SK-N-SH treated with all-trans-retinoic acid at 6 μM for 48 hours (cell line): Measurements from ENCODE around the gene DNLZ.

Experiments
- ATAC-seq: fragments of 200-7000 bp; cut with Tn5 transposase; 3 replicates; pipeline ENCODE4 v1.9.1; 2020; ENCODE audit warnings: mild to moderate bottlenecking, moderate library complexity
- ARNTL ChIP-seq: fragments of 450-650 bp; formaldehyde crosslinking; IDR thresholded peaks from 2 replicates; pipeline ENCODE4 v1.5.0; 2020; ENCODE audit warnings: low read depth, mild to moderate bottlenecking, moderate library complexity, borderline replicate concordance
- BACH2 ChIP-seq: fragments of 250-450 bp; sonication (Bioruptor Pico); IDR thresholded peaks from 2 replicates; pipeline ENCODE4 v1.9.0; 2021; ENCODE audit warnings: mild to moderate bottlenecking, borderline replicate concordance
- CSDC2 ChIP-seq: fragments of 250-450 bp; sonication (Bioruptor Pico); IDR thresholded peaks from 2 replicates; pipeline ENCODE4 v1.5.0; 2020; ENCODE audit warnings: mild to moderate bottlenecking, moderate library complexity
- CSRNP3 ChIP-seq: fragments of 250-450 bp; sonication (Bioruptor Pico); IDR thresholded peaks from 2 replicates; pipeline ENCODE4 v1.5.1; 2021; ENCODE audit warnings: mild to moderate bottlenecking, moderate library complexity
- ESRRG ChIP-seq: fragments of 250-450 bp; sonication (Bioruptor Pico); IDR thresholded peaks from 2 replicates; pipeline ENCODE4 v1.6.1; 2021; ENCODE audit warnings: mild to moderate bottlenecking
- GLIS3 ChIP-seq: fragments of 250-450 bp; sonication (Bioruptor Pico); IDR thresholded peaks from 2 replicates; pipeline ENCODE4 v1.5.0; 2020; ENCODE audit warnings: mild to moderate bottlenecking, moderate library complexity
- ISL1 ChIP-seq: fragments of 250-450 bp; sonication (Bioruptor Pico); IDR thresholded peaks from 2 replicates; pipeline ENCODE4 v2.1.2; 2022; ENCODE audit warnings: mild to moderate bottlenecking, moderate library complexity
- OSR1 ChIP-seq: fragments of 250-450 bp; sonication (Bioruptor Pico); IDR thresholded peaks from 2 replicates; pipeline ENCODE4 v1.8.0; 2022; ENCODE audit warnings: moderate library complexity, mild to moderate bottlenecking, inconsistent platforms
- PATZ1 ChIP-seq: fragments of 250-450 bp; sonication (Bioruptor Pico); IDR thresholded peaks from 2 replicates; pipeline ENCODE4 v1.8.0; 2020; ENCODE audit warnings: mild to moderate bottlenecking, moderate library complexity, borderline replicate concordance
- PPARA ChIP-seq: fragments of 250-450 bp; sonication (Bioruptor Pico); IDR thresholded peaks from 2 replicates; pipeline ENCODE4 v1.5.0; 2020; ENCODE audit warnings: mild to moderate bottlenecking, borderline replicate concordance
- RARB ChIP-seq: fragments of 250-450 bp; sonication (Bioruptor Pico); IDR thresholded peaks from 2 replicates; pipeline ENCODE4 v1.8.0; 2021; ENCODE audit warnings: mild to moderate bottlenecking, moderate library complexity
- SNAI2 ChIP-seq: fragments of 250-450 bp; sonication (Bioruptor Pico); IDR thresholded peaks from 2 replicates; pipeline ENCODE4 v1.5.0; 2020; ENCODE audit warnings: mild to moderate bottlenecking, moderate library complexity
- TOX ChIP-seq: fragments of 250-450 bp; sonication (Bioruptor Pico); IDR thresholded peaks from 2 replicates; pipeline ENCODE4 v1.8.0; 2021; ENCODE audit warnings: mild to moderate bottlenecking, moderate library complexity, borderline replicate concordance
- ZC3H10 ChIP-seq: fragments of 250-450 bp; sonication (Bioruptor Pico); IDR thresholded peaks from 2 replicates; pipeline ENCODE4 v1.5.1; 2021; ENCODE audit warnings: mild to moderate bottlenecking, moderate library complexity
- ZNF565 ChIP-seq: fragments of 450-650 bp; formaldehyde crosslinking; conservative IDR thresholded peaks from 2 replicates; pipeline ENCODE4 v1.5.0; 2020; ENCODE audit warnings: low read depth, mild to moderate bottlenecking, moderate library complexity
- ZNF70 ChIP-seq: fragments of 450-650 bp; formaldehyde crosslinking; IDR thresholded peaks from 2 replicates; pipeline ENCODE4 v1.5.0; 2020; ENCODE audit warnings: mild to moderate bottlenecking, moderate library complexity
- ZNF8 ChIP-seq: fragments of 450-650 bp; formaldehyde crosslinking; IDR thresholded peaks from 2 replicates; pipeline ENCODE4 v1.5.0; 2020; ENCODE audit warnings: mild to moderate bottlenecking, moderate library complexity
- TF ChIP-seq, protein P1 (sequence below): fragments of 250-450 bp; sonication (Bioruptor Pico); IDR thresholded peaks from 2 replicates; pipeline ENCODE4 v1.5.1; 2020; ENCODE audit warnings: low read depth, mild to moderate bottlenecking, moderate library complexity
- TF ChIP-seq, protein P2 (sequence below): fragments of 250-450 bp; sonication (Bioruptor Pico); IDR thresholded peaks from 2 replicates; pipeline ENCODE4 v1.5.0; 2020; ENCODE audit warnings: mild to moderate bottlenecking, moderate library complexity

Gene DNLZ

GRCh38 chr9:136353757-136354488 lies 9.6 kb downstream of the DNLZ start:
- TF ChIP-seq TOX (CRISPR knock-in tag), result no peak
- ATAC-seq, result no peak; the same call in 2 of the 3 replicates

GRCh38 chr9:136353088-136353487 lies 10.5 kb downstream of the DNLZ start:
- TF ChIP-seq ARNTL (CRISPR knock-in tag) (no peak), PPARA (CRISPR knock-in tag) (no peak), TOX (CRISPR knock-in tag) (no peak), PATZ1 (CRISPR knock-in tag) (no peak), CSDC2 (CRISPR knock-in tag) (no peak), ISL1 (CRISPR knock-in tag) (no peak), GLIS3 (no peak), SNAI2 (CRISPR knock-in tag) (no peak), ZNF8 (CRISPR knock-in tag) (no peak), ESRRG (no peak), ZNF70 (CRISPR knock-in tag) (no peak), ZC3H10 (no peak), OSR1 (no peak), CSRNP3 (CRISPR knock-in tag) (no peak)
- TF ChIP-seq, protein P1, sequence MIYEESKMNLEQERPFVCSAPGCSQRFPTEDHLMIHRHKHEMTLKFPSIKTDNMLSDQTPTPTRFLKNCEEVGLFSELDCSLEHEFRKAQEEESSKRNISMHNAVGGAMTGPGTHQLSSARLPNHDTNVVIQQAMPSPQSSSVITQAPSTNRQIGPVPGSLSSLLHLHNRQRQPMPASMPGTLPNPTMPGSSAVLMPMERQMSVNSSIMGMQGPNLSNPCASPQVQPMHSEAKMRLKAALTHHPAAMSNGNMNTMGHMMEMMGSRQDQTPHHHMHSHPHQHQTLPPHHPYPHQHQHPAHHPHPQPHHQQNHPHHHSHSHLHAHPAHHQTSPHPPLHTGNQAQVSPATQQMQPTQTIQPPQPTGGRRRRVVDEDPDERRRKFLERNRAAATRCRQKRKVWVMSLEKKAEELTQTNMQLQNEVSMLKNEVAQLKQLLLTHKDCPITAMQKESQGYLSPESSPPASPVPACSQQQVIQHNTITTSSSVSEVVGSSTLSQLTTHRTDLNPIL (CRISPR knock-in tag), result no peak
- TF ChIP-seq, protein P2, sequence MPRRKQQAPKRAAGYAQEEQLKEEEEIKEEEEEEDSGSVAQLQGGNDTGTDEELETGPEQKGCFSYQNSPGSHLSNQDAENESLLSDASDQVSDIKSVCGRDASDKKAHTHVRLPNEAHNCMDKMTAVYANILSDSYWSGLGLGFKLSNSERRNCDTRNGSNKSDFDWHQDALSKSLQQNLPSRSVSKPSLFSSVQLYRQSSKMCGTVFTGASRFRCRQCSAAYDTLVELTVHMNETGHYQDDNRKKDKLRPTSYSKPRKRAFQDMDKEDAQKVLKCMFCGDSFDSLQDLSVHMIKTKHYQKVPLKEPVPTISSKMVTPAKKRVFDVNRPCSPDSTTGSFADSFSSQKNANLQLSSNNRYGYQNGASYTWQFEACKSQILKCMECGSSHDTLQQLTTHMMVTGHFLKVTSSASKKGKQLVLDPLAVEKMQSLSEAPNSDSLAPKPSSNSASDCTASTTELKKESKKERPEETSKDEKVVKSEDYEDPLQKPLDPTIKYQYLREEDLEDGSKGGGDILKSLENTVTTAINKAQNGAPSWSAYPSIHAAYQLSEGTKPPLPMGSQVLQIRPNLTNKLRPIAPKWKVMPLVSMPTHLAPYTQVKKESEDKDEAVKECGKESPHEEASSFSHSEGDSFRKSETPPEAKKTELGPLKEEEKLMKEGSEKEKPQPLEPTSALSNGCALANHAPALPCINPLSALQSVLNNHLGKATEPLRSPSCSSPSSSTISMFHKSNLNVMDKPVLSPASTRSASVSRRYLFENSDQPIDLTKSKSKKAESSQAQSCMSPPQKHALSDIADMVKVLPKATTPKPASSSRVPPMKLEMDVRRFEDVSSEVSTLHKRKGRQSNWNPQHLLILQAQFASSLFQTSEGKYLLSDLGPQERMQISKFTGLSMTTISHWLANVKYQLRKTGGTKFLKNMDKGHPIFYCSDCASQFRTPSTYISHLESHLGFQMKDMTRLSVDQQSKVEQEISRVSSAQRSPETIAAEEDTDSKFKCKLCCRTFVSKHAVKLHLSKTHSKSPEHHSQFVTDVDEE, result no peak
- ATAC-seq, result no peak

DNA sequence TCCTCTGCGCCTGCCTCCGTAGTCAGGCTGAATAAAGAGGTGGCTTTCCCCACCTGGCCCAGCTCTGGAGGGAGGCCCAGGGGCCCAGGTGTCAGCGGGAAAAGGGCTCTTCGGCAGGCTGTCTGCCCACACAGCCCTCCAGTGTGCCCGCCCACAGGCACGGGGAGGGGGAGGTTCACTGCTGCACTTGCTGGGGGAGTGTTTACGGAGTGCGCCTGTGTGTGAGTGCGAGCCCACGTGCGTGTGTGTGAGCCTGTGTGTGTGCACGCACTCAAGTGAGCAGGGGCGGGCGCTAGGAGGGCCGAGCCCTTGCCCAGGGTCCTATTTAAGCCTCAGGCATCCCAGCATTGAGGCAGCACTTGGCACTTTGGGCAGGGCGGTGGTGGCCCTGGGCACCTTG lies 10.9 kb downstream of the DNLZ start:
- TF ChIP-seq SNAI2 (CRISPR knock-in tag) (no peak), OSR1 (no peak), ISL1 (CRISPR knock-in tag) (no peak), TOX (CRISPR knock-in tag) (no peak)
- ATAC-seq, result peak; percentile 6

DNA sequence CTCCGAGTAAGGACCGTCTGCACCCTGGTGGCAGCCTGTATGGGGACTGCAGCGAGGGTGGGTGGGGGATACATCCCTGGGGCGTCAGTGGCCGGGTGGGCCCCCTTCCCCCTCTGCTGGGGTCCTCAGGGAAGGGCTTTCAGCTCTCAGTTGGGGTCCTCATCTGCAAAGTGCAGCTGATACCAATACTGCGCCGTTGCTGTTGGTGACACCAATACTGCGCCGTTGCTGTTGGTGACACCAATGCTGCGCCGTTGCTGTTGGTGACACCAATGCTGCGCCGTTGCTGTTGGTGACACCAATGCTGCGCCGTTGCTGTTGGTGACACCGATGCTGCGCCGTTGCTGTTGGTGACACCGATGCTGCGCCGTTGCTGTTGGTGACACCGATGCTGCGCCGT lies 11.7 kb downstream of the DNLZ start:
- ATAC-seq, result peak; percentile 21

DNA sequence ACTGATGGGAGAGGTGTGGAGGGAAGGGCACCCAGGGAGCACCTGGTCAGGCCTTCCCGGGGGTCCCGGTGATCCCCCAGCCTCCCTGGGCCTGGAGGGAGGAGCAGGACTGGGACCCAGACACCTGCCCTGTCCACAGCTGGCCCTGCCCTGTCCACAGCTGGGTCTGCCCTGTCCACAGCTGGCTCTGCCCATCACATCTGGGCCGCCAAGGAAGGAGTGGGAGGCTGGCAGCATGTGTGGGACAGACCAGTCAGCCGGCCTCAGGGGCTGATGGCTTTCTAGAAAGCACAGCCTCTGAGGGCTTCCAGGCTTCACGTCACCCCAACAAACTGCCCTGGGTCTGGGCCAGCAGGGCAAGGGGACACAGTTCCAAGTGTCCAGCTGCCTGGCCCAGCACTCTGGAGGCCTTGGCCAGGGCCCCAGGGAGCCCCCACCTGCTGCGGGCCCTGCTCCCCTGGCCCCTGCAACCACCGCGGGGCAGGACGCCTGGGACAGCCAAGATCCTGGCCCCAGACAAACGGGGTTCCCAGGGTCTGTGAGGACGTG lies 12.2 kb downstream of the DNLZ start:
- peak; percentile 3 for ATAC-seq
- TF ChIP-seq PPARA (CRISPR knock-in tag) (no peak), ZNF70 (CRISPR knock-in tag) (no peak), ARNTL (CRISPR knock-in tag) (no peak), TOX (CRISPR knock-in tag) (no peak), CSRNP3 (CRISPR knock-in tag) (no peak), RARB (CRISPR knock-in tag) (no peak), SNAI2 (CRISPR knock-in tag) (no peak), OSR1 (no peak), PATZ1 (CRISPR knock-in tag) (no peak), ZNF565 (CRISPR knock-in tag) (no peak), BACH2 (CRISPR knock-in tag) (no peak)
